GM23338 (cell line): Measurements from ENCODE around the gene PROX1. TPM values are rescaled to one million over a fixed set of nuclear protein-coding genes. Genes with fewer than 3 reads are reported as not detected.

Experiments
- ATAC-seq: fragments of 200-7000 bp; cut with Tn5 transposase; 3 replicates; pipeline ENCODE4 v1.9.1; 2020
- DNase-seq: peaks from one replicate; pipeline ENCODE4 v3.0.0-alpha.2; 2015; ENCODE audit warnings: low spot score
- H2AFZ ChIP-seq: fragments of 200-600 bp; sonication (generic); 2 replicates; pipeline ENCODE4 v1.8.0; 2016; ENCODE audit warnings: antibody characterized with exemption, mild to moderate bottlenecking, moderate library complexity
- H3F3A ChIP-seq: fragments of 200-600 bp; sonication (generic); replicated peaks from 2 replicates; pipeline ENCODE4 v1.8.0; 2017; ENCODE audit warnings: antibody characterized with exemption, mixed run types, low read depth
- H3K27ac ChIP-seq: fragments of 200-600 bp; sonication (generic); 2 replicates; pipeline ENCODE4 v1.6.1; 2016; ENCODE audit warnings: low read depth
- H3K27me3 ChIP-seq: fragments of 200-600 bp; sonication (generic); 2 replicates; pipeline ENCODE4 v1.8.0; 2016; ENCODE audit warnings: mild to moderate bottlenecking, mixed run types, moderate library complexity; ENCODE audit not compliant: insufficient read depth
- H3K36me3 ChIP-seq: fragments of 200-600 bp; sonication (generic); 2 replicates; pipeline ENCODE4 v1.8.0; 2016; ENCODE audit warnings: mild to moderate bottlenecking; ENCODE audit not compliant: insufficient read depth
- H3K4me1 ChIP-seq: fragments of 200-600 bp; sonication (generic); 2 replicates; pipeline ENCODE4 v1.8.0; 2016; ENCODE audit warnings: mild to moderate bottlenecking, moderate library complexity; ENCODE audit not compliant: insufficient read depth
- H3K4me2 ChIP-seq: fragments of 200-600 bp; sonication (generic); 2 replicates; pipeline ENCODE4 v1.7.1; 2017; ENCODE audit warnings: mixed run types
- H3K4me3 ChIP-seq: fragments of 200-600 bp; sonication (generic); 2 replicates; pipeline ENCODE4 v1.6.1; 2016; ENCODE audit warnings: mixed run types
- H3K79me2 ChIP-seq: fragments of 200-600 bp; sonication (generic); replicated peaks from 2 replicates; pipeline ENCODE4 v1.8.0; 2017; ENCODE audit warnings: mild to moderate bottlenecking; ENCODE audit not compliant: insufficient read depth
- H3K9me2 ChIP-seq: fragments of 200-600 bp; sonication (generic); 2 replicates; pipeline ENCODE4 v1.8.0; 2017; ENCODE audit not compliant: insufficient read depth
- H4K20me1 ChIP-seq: fragments of 200-600 bp; sonication (generic); replicated peaks from 2 replicates; pipeline ENCODE4 v1.8.0; 2017; ENCODE audit warnings: mild to moderate bottlenecking; ENCODE audit not compliant: insufficient read depth
- H3K27ac Mint-ChIP-seq: 2 replicates; pipeline ENCODE4 v1.8.0; 2020; ENCODE audit warnings: inconsistent platforms, mild to moderate bottlenecking, moderate library complexity, mixed read lengths
- H3K27me3 Mint-ChIP-seq: 3 replicates; pipeline ENCODE4 v1.8.0; 2022; ENCODE audit warnings: low read depth, mild to moderate bottlenecking, moderate library complexity, mixed read lengths, inconsistent platforms; ENCODE audit not compliant: insufficient read depth, poor library complexity
- H3K36me3 Mint-ChIP-seq: 3 replicates; pipeline ENCODE4 v1.8.0; 2021; ENCODE audit warnings: low read depth, mild to moderate bottlenecking, inconsistent platforms, moderate library complexity, mixed read lengths
- H3K4me1 Mint-ChIP-seq: 3 replicates; pipeline ENCODE4 v1.8.0; 2020; ENCODE audit warnings: mild to moderate bottlenecking, inconsistent platforms, mixed read lengths
- H3K4me3 Mint-ChIP-seq: 3 replicates; pipeline ENCODE4 v1.8.0; 2021; ENCODE audit warnings: moderate library complexity, mild to moderate bottlenecking, inconsistent platforms, mixed read lengths
- H3K9me3 Mint-ChIP-seq: 3 replicates; pipeline ENCODE4 v1.8.0; 2020; ENCODE audit warnings: moderate library complexity, mild to moderate bottlenecking, inconsistent platforms, mixed read lengths
- CREB1 ChIP-seq: fragments of 250-450 bp; sonication (Bioruptor Pico); IDR thresholded peaks from 2 replicates; pipeline ENCODE4 v1.5.0; 2020; ENCODE audit warnings: low read depth, mild to moderate bottlenecking, moderate library complexity
- ETS1 ChIP-seq: IDR thresholded peaks from 2 replicates; pipeline ENCODE4 v1.6.1; 2016; ENCODE audit warnings: antibody characterized with exemption
- EZH2 ChIP-seq: fragments of 200-600 bp; sonication (generic); IDR thresholded peaks from one replicate; pipeline ENCODE4 v1.8.0; 2017; ENCODE audit warnings: antibody characterized with exemption, mild to moderate bottlenecking, low read depth; ENCODE audit not compliant: unreplicated experiment
- EZH2phosphoT487 ChIP-seq: fragments of 200-600 bp; sonication (generic); IDR thresholded peaks from one replicate; pipeline ENCODE4 v1.8.1; 2018; ENCODE audit warnings: antibody characterized with exemption; ENCODE audit not compliant: unreplicated experiment
- JUNB ChIP-seq: IDR thresholded peaks from one replicate; pipeline ENCODE4 v1.6.1; 2016; ENCODE audit warnings: antibody characterized with exemption; ENCODE audit not compliant: unreplicated experiment
- NANOG ChIP-seq: IDR thresholded peaks from 2 replicates; pipeline ENCODE4 v1.6.1; 2016; ENCODE audit warnings: antibody characterized with exemption, borderline replicate concordance
- POLR2AphosphoS5 ChIP-seq: IDR thresholded peaks from 2 replicates; pipeline ENCODE4 v1.6.1; 2016; ENCODE audit warnings: antibody characterized with exemption, low read depth
- REST ChIP-seq: IDR thresholded peaks from one replicate; pipeline ENCODE4 v1.6.1; 2018; ENCODE audit warnings: antibody characterized with exemption; ENCODE audit not compliant: unreplicated experiment
- STAT1 ChIP-seq: IDR thresholded peaks from one replicate; pipeline ENCODE4 v1.6.1; 2016; ENCODE audit warnings: antibody characterized with exemption; ENCODE audit not compliant: unreplicated experiment
- ZNF114 ChIP-seq: fragments of 250-450 bp; sonication (Bioruptor Pico); IDR thresholded peaks from 2 replicates; pipeline ENCODE4 v1.5.0; 2020; ENCODE audit warnings: mild to moderate bottlenecking, moderate library complexity
- ZNF331 ChIP-seq: fragments of 250-450 bp; sonication (Bioruptor Pico); IDR thresholded peaks from 2 replicates; pipeline ENCODE4 v1.5.0; 2020; ENCODE audit warnings: low read depth, mild to moderate bottlenecking, moderate library complexity
- polyA plus RNA-seq: library from polyadenylated mRNA; unstranded; fragments of >200 nt; fragmentation: Nextera tagmentation; extraction: Ambion mirVana; gene quantifications from 2 replicates; pipeline ENCODE4 v1.2.1, GENCODE V29; 2016
- total RNA-seq: library from RNA; depleted of rRNA; stranded (reverse); fragments of >200 nt; shearing (Covaris generic); gene quantifications from 2 replicates; pipeline ENCODE4 v1.2.3, GENCODE V29; 2014
- TF ChIP-seq, protein P1 (sequence below): fragments of 250-450 bp; sonication (Bioruptor Pico); IDR thresholded peaks from 2 replicates; pipeline ENCODE4 v1.5.0; 2020; ENCODE audit warnings: mild to moderate bottlenecking, moderate library complexity
- TF ChIP-seq, protein P2 (sequence below), 2 experiments: fragments of 200-600 bp in 1 of 2; sonication (generic) in 1 of 2; conservative IDR thresholded peaks; 2 replicates each; pipeline versions ENCODE4 v1.5.1 to v1.6.1; 2016 to 2017; ENCODE audit warnings: antibody characterized with exemption in 2 of 2, low read depth in 2 of 2, mild to moderate bottlenecking in 2 of 2, moderate library complexity in 1 of 2

PROX1 gene
- total and polyA plus RNA-seq, 2 experiments from 2014 or later: 0.49 to 0.66 TPM

DNA sequence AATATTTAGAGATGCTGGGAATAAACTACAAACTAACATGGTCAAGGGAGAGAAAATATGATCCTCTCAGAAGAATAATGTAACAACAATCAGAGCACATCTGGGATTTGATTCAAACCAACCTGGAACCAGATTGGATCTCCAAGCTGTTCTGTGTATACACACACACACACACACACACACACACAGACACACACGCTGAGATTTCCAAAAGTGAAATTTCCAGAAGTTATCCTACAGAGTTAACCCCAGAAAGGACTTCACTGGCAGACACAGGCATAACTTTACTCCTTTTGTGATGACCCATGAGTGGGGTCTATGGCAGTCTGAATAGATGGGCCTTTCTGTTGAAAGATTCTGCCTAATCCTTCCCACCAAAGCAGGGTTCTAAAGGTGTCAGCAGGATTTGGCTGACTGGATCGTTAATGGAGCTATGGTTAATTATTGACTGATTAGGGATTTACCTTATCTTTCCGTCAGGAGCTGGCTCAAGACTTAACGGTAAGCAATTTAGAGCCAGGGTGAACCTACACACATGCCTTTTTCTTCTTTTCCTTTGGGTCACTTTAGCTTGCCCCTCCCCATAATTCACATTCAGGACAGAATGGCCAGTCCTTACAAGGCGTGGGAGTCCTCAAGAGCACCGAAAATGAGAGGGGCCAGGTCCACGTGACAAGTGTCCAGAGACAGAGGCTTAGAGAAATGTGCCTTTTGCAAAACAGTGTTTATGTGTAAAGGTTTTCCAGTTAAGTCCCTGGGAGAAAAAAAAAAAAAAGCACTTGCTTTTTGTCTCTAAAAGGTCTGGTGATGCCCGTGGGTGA lies 10.9 kb upstream of the PROX1 start:
- peak overlapping the region; percentile 23; the same call in 1 of the 2 replicates for H3K4me3 ChIP-seq
- Mint-ChIP-seq H3K4me3 (no peak overlapping the region), H3K36me3 (no peaks in the 10 kb centered on the region), H3K9me3 (no peaks in the 10 kb centered on the region), H3K27ac (no peak overlapping the region), H3K4me1 (peaks cover 47% of the 10 kb centered on the region), H3K27me3 (peaks cover 61% of the 10 kb centered on the region)
- H3K27me3 ChIP-seq: peaks cover 68% of the 10 kb centered on the region
- no peaks in the 10 kb centered on the region for H3F3A ChIP-seq
- no peaks in the 10 kb centered on the region for H3K9me2 ChIP-seq
- TF ChIP-seq REST (no peak), CREB1 (CRISPR knock-in tag) (no peak), JUNB (no peak), NANOG (no peak), POLR2AphosphoS5 (no peak), EZH2 (no peak), ETS1 (no peak), ZNF114 (no peak), ZNF331 (CRISPR knock-in tag) (no peak), STAT1 (no peak), EZH2phosphoT487 (no peak)
- TF ChIP-seq, protein P1, sequence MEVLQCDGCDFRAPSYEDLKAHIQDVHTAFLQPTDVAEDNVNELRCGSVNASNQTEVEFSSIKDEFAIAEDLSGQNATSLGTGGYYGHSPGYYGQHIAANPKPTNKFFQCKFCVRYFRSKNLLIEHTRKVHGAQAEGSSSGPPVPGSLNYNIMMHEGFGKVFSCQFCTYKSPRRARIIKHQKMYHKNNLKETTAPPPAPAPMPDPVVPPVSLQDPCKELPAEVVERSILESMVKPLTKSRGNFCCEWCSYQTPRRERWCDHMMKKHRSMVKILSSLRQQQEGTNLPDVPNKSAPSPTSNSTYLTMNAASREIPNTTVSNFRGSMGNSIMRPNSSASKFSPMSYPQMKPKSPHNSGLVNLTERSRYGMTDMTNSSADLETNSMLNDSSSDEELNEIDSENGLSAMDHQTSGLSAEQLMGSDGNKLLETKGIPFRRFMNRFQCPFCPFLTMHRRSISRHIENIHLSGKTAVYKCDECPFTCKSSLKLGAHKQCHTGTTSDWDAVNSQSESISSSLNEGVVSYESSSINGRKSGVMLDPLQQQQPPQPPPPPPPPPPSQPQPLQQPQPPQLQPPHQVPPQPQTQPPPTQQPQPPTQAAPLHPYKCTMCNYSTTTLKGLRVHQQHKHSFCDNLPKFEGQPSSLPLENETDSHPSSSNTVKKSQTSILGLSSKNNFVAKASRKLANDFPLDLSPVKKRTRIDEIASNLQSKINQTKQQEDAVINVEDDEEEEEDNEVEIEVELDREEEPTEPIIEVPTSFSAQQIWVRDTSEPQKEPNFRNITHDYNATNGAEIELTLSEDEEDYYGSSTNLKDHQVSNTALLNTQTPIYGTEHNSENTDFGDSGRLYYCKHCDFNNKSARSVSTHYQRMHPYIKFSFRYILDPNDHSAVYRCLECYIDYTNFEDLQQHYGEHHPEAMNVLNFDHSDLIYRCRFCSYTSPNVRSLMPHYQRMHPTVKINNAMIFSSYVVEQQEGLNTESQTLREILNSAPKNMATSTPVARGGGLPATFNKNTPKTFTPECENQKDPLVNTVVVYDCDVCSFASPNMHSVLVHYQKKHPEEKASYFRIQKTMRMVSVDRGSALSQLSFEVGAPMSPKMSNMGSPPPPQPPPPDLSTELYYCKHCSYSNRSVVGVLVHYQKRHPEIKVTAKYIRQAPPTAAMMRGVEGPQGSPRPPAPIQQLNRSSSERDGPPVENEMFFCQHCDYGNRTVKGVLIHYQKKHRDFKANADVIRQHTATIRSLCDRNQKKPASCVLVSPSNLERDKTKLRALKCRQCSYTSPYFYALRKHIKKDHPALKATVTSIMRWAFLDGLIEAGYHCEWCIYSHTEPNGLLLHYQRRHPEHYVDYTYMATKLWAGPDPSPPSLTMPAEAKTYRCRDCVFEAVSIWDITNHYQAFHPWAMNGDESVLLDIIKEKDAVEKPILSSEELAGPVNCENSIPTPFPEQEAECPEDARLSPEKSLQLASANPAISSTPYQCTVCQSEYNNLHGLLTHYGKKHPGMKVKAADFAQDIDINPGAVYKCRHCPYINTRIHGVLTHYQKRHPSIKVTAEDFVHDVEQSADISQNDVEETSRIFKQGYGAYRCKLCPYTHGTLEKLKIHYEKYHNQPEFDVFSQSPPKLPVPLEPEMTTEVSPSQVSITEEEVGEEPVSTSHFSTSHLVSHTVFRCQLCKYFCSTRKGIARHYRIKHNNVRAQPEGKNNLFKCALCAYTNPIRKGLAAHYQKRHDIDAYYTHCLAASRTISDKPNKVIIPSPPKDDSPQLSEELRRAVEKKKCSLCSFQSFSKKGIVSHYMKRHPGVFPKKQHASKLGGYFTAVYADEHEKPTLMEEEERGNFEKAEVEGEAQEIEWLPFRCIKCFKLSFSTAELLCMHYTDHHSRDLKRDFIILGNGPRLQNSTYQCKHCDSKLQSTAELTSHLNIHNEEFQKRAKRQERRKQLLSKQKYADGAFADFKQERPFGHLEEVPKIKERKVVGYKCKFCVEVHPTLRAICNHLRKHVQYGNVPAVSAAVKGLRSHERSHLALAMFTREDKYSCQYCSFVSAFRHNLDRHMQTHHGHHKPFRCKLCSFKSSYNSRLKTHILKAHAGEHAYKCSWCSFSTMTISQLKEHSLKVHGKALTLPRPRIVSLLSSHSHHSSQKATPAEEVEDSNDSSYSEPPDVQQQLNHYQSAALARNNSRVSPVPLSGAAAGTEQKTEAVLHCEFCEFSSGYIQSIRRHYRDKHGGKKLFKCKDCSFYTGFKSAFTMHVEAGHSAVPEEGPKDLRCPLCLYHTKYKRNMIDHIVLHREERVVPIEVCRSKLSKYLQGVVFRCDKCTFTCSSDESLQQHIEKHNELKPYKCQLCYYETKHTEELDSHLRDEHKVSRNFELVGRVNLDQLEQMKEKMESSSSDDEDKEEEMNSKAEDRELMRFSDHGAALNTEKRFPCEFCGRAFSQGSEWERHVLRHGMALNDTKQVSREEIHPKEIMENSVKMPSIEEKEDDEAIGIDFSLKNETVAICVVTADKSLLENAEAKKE (CRISPR knock-in tag): no peak
- TF ChIP-seq, protein P2, sequence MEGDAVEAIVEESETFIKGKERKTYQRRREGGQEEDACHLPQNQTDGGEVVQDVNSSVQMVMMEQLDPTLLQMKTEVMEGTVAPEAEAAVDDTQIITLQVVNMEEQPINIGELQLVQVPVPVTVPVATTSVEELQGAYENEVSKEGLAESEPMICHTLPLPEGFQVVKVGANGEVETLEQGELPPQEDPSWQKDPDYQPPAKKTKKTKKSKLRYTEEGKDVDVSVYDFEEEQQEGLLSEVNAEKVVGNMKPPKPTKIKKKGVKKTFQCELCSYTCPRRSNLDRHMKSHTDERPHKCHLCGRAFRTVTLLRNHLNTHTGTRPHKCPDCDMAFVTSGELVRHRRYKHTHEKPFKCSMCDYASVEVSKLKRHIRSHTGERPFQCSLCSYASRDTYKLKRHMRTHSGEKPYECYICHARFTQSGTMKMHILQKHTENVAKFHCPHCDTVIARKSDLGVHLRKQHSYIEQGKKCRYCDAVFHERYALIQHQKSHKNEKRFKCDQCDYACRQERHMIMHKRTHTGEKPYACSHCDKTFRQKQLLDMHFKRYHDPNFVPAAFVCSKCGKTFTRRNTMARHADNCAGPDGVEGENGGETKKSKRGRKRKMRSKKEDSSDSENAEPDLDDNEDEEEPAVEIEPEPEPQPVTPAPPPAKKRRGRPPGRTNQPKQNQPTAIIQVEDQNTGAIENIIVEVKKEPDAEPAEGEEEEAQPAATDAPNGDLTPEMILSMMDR (conservative IDR thresholded peaks at IDR 0.05; ENCODE audit: low read depth in 2 of 2): no peak
- no peak for ATAC-seq
- no peak overlapping the region for H3K27ac ChIP-seq
- H2AFZ ChIP-seq: no peak overlapping the region
- H4K20me1 ChIP-seq: peaks cover 8% of the 10 kb centered on the region
- no peaks in the 10 kb centered on the region for H3K36me3 ChIP-seq
- no peak for DNase-seq
- H3K4me2 ChIP-seq: peak overlapping the region; percentile 100
- peaks cover 45% of the 10 kb centered on the region for H3K4me1 ChIP-seq
- no peaks in the 10 kb centered on the region for H3K79me2 ChIP-seq
